ENCODE results near the gene GLT8D2.

DNA sequence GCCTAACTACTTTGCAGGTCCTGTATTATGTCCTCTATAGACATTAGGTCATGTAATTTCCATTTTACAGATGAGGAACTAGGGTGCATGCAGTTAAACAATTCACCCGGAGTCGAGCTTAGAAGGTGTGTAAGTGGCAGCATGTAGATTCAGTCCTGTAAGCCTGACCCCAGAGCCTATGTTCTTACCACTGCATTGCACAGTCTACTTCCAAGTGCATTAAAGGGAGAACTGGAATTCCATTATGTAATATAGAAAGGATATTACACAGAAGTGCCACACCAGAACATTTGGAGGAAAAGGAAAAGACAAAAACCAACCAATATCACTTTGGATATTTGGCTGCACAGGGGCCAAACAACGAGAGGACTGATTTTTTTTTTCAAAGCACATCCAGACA, 1.2 kb downstream of the GLT8D2 start:
- TF ChIP-seq TAF1 (IDR thresholded peaks at IDR 0.05; ENCODE audit: borderline replicate concordance, low read depth, low read length) (no peak), POLR2AphosphoS5 (IDR thresholded peaks at IDR 0.05; ENCODE audit: low read depth, low read length) (no peak), POLR2A (IDR thresholded peaks at IDR 0.05; ENCODE audit: low read depth, low read length) (no peak)
